ENCODE data around the gene CYTH1.

CYTH1 gene

DNA sequence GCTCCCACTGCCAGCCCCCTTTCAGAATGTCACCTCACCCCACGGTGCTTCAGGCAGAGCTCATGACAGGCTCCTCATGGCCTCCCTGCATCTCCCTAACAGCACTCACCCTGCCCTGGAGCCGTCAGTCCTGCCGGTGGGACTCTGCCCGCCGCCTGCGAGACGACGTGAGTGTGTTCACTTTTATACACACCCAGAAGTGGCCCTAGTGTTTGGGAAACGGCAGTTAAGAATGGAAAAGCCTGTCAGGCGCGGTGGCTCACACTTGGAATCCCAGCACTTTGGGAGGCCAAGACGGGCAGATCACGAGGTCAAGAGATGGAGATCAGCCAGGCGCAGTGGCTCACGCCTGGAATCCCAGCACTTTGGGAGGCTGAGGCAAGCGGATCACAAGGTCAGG, 12.3 kb upstream of the CYTH1 start:
- Histone ChIP-seq H3K4me2 (ENCODE audit: low read length) (no peak overlapping the region), H3K4me1 (ENCODE audit: insufficient read depth, low read length, severe bottlenecking) (no peaks in the 10 kb centered on the region), H3K79me2 (ENCODE audit: insufficient read depth, low read length) (no peaks in the 10 kb centered on the region), H3K36me3 (ENCODE audit: insufficient read depth, low read length) (peaks cover 69% of the 10 kb centered on the region), H3K9ac (ENCODE audit: low read length) (no peak overlapping the region), H3K9me2 (ENCODE audit: low read depth, low read length) (no peaks in the 10 kb centered on the region), H3K27me3 (ENCODE audit: insufficient read depth, low read length) (no peaks in the 10 kb centered on the region), H3F3A (ENCODE audit: insufficient read depth, low read length) (no peaks in the 10 kb centered on the region), H4K20me1 (ENCODE audit: insufficient read depth, low read length) (no peaks in the 10 kb centered on the region), H3K27ac (ENCODE audit: low read depth, low read length, poor library complexity, severe bottlenecking) (no peak overlapping the region), H2AFZ (ENCODE audit: low read length) (no peak overlapping the region), H3K9me3 (ENCODE audit: low read length) (no peaks in the 10 kb centered on the region), H3K4me3 (ENCODE audit: low read depth, low read length, poor library complexity, severe bottlenecking) (no peak overlapping the region)
- TF ChIP-seq, protein P1, sequence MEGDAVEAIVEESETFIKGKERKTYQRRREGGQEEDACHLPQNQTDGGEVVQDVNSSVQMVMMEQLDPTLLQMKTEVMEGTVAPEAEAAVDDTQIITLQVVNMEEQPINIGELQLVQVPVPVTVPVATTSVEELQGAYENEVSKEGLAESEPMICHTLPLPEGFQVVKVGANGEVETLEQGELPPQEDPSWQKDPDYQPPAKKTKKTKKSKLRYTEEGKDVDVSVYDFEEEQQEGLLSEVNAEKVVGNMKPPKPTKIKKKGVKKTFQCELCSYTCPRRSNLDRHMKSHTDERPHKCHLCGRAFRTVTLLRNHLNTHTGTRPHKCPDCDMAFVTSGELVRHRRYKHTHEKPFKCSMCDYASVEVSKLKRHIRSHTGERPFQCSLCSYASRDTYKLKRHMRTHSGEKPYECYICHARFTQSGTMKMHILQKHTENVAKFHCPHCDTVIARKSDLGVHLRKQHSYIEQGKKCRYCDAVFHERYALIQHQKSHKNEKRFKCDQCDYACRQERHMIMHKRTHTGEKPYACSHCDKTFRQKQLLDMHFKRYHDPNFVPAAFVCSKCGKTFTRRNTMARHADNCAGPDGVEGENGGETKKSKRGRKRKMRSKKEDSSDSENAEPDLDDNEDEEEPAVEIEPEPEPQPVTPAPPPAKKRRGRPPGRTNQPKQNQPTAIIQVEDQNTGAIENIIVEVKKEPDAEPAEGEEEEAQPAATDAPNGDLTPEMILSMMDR (IDR thresholded peaks at IDR 0.05; ENCODE audit: low read length) = no peak
- TF ChIP-seq EZH2 (IDR thresholded peaks at IDR 0.05; ENCODE audit: borderline replicate concordance, low read length) = no peak

DNA sequence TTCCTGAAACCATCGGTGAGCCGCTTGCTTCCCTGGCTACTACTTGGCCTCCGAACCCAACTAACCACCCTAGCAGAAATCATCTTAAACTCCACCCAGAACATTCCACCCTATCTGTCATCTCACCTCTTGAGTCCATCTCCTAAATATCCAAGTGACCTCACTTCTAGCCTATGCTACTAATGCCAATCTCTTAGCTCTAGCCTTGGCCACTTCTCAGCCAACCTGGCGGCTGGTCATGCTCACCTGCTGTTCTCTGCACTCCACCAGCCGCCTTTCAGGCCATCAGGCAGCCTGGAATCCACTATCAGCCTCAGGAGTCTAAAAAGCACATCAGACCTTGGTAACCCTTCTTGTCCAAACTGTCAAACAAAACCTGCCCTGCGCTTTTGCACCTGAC, 11.9 kb upstream of the CYTH1 start:
- TF ChIP-seq EZH2 (IDR thresholded peaks at IDR 0.05; ENCODE audit: borderline replicate concordance, low read length) = no peak
- TF ChIP-seq, protein P1 (IDR thresholded peaks at IDR 0.05; ENCODE audit: low read length) = no peak
- no peak overlapping the region for H3K9ac ChIP-seq (ENCODE audit: low read length)
- H3K4me1 ChIP-seq (ENCODE audit: insufficient read depth, low read length, severe bottlenecking) = no peaks in the 10 kb centered on the region
- H3K4me3 ChIP-seq (ENCODE audit: low read depth, low read length, poor library complexity, severe bottlenecking) = no peak overlapping the region
- no peaks in the 10 kb centered on the region for H3F3A ChIP-seq (ENCODE audit: insufficient read depth, low read length)
- H3K27me3 ChIP-seq (ENCODE audit: insufficient read depth, low read length) = no peaks in the 10 kb centered on the region
- no peaks in the 10 kb centered on the region for H3K9me2 ChIP-seq (ENCODE audit: low read depth, low read length)
- no peaks in the 10 kb centered on the region for H3K9me3 ChIP-seq (ENCODE audit: low read length)
- H4K20me1 ChIP-seq (ENCODE audit: insufficient read depth, low read length) = no peaks in the 10 kb centered on the region
- H3K36me3 ChIP-seq (ENCODE audit: insufficient read depth, low read length) = peaks cover 64% of the 10 kb centered on the region
- no peak overlapping the region for H3K27ac ChIP-seq (ENCODE audit: low read depth, low read length, poor library complexity, severe bottlenecking)
- no peak overlapping the region for H3K4me2 ChIP-seq (ENCODE audit: low read length)
- no peaks in the 10 kb centered on the region for H3K79me2 ChIP-seq (ENCODE audit: insufficient read depth, low read length)
- H2AFZ ChIP-seq (ENCODE audit: low read length) = no peak overlapping the region

DNA sequence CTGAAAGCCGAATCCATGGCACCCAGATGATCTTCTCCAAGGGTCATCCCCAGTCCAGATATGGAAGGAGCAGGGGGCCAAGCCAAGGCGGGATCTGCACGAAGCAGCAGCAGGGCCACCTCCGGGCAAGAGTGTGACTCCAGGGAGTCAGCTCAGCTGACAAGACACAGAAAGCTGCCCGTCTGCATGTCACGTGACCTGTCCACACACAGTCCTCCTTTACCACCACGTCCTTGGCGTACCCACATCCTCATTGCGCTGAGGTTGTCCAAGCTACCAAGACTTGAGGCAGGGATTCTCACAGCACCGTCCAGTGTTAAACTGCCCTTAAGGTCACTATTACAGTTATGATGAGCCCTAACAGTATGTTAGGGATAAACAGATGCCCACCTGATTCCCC, 11.3 kb upstream of the CYTH1 start:
- Histone ChIP-seq H3K27ac (ENCODE audit: low read depth, low read length, poor library complexity, severe bottlenecking) (no peak overlapping the region), H3K36me3 (ENCODE audit: insufficient read depth, low read length) (peaks cover 59% of the 10 kb centered on the region)

More for the DNA sequence above, 11.3 kb upstream of the CYTH1 start:
- no peaks in the 10 kb centered on the region for H3K9me2 ChIP-seq (ENCODE audit: low read depth, low read length)
- H3K4me1 ChIP-seq (ENCODE audit: insufficient read depth, low read length, severe bottlenecking) = no peaks in the 10 kb centered on the region
- no peak overlapping the region for H3K4me2 ChIP-seq (ENCODE audit: low read length)
- no peaks in the 10 kb centered on the region for H3K9me3 ChIP-seq (ENCODE audit: low read length)
- H3K79me2 ChIP-seq (ENCODE audit: insufficient read depth, low read length) = no peaks in the 10 kb centered on the region
- no peak overlapping the region for H3K9ac ChIP-seq (ENCODE audit: low read length)
- TF ChIP-seq, protein P1 (IDR thresholded peaks at IDR 0.05; ENCODE audit: low read length) = no peak
- TF ChIP-seq EZH2 (IDR thresholded peaks at IDR 0.05; ENCODE audit: borderline replicate concordance, low read length) = no peak
- no peaks in the 10 kb centered on the region for H3F3A ChIP-seq (ENCODE audit: insufficient read depth, low read length)
- no peak overlapping the region for H3K4me3 ChIP-seq (ENCODE audit: low read depth, low read length, poor library complexity, severe bottlenecking)
- H4K20me1 ChIP-seq (ENCODE audit: insufficient read depth, low read length) = no peaks in the 10 kb centered on the region
- H3K27me3 ChIP-seq (ENCODE audit: insufficient read depth, low read length) = no peaks in the 10 kb centered on the region
- no peak overlapping the region for H2AFZ ChIP-seq (ENCODE audit: low read length)
